Neural progenitor cell (in vitro differentiated cells): ENCODE results near the gene ZNF684. TPM values are rescaled to one million over a fixed set of nuclear protein-coding genes. Genes with fewer than 3 reads are reported as not detected.
A peak's percentile ranks its signal among the peaks of the same experiment; 100 is the strongest.

Source experiments
- DNase-seq: peaks from one replicate; pipeline ENCODE4 v3.0.0-alpha.2; 2016; ENCODE audit warnings: low spot score
- H2AFZ ChIP-seq: fragments of 200-600 bp; sonication (generic); replicated peaks from 2 replicates; pipeline ENCODE4 v1.6.1; 2016; ENCODE audit warnings: antibody characterized with exemption
- H3F3A ChIP-seq: fragments of 200-600 bp; sonication (generic); 2 replicates; pipeline ENCODE4 v1.6.1; 2016; ENCODE audit warnings: antibody characterized with exemption, low read depth
- H3K27ac ChIP-seq: fragments of 200-600 bp; sonication (generic); 2 replicates; pipeline ENCODE4 v1.5.1; 2016; ENCODE audit warnings: mild to moderate bottlenecking
- H3K27me3 ChIP-seq: fragments of 200-600 bp; sonication (generic); 2 replicates; pipeline ENCODE4 v1.6.1; 2016; ENCODE audit warnings: mild to moderate bottlenecking, moderate library complexity
- H3K36me3 ChIP-seq: fragments of 200-600 bp; sonication (generic); 2 replicates; pipeline ENCODE4 v1.5.1; 2016
- H3K4me1 ChIP-seq: fragments of 200-600 bp; sonication (generic); 2 replicates; pipeline ENCODE4 v1.6.1; 2016; ENCODE audit warnings: mixed run types
- H3K4me2 ChIP-seq: fragments of 200-600 bp; sonication (generic); 2 replicates; pipeline ENCODE4 v1.6.1; 2016
- H3K4me3 ChIP-seq: fragments of 200-600 bp; sonication (generic); 2 replicates; pipeline ENCODE4 v1.5.1; 2016
- H3K79me2 ChIP-seq: fragments of 200-600 bp; sonication (generic); 2 replicates; pipeline ENCODE4 v1.6.1; 2016; ENCODE audit warnings: low read depth
- H3K9ac ChIP-seq: fragments of 200-600 bp; sonication (generic); 2 replicates; pipeline ENCODE4 v1.6.1; 2016
- H3K9me3 ChIP-seq: fragments of 200-600 bp; sonication (generic); 2 replicates; pipeline ENCODE4 v1.5.1; 2016; ENCODE audit warnings: low read depth
- H4K20me1 ChIP-seq: fragments of 200-600 bp; sonication (generic); 2 replicates; pipeline ENCODE4 v1.6.1; 2016; ENCODE audit warnings: low read depth
- H3K27ac Mint-ChIP-seq: 3 replicates; pipeline ENCODE4 v1.8.0; 2021; ENCODE audit warnings: mixed read lengths
- H3K27me3 Mint-ChIP-seq: 2 replicates; pipeline ENCODE4 v1.8.0; 2022; ENCODE audit warnings: low read depth, mild to moderate bottlenecking, inconsistent platforms, moderate library complexity, mixed read lengths; ENCODE audit not compliant: insufficient read depth
- H3K36me3 Mint-ChIP-seq: 3 replicates; pipeline ENCODE4 v1.8.0; 2021; ENCODE audit warnings: mixed read lengths
- H3K4me1 Mint-ChIP-seq: 3 replicates; pipeline ENCODE4 v1.8.0; 2021; ENCODE audit warnings: mixed read lengths
- H3K4me3 Mint-ChIP-seq: 3 replicates; pipeline ENCODE4 v1.8.0; 2021; ENCODE audit warnings: mild to moderate bottlenecking, moderate library complexity, mixed read lengths
- H3K9me3 Mint-ChIP-seq: 3 replicates; pipeline ENCODE4 v1.8.0; 2020; ENCODE audit warnings: mixed read lengths
- EZH2 ChIP-seq: fragments of 200-600 bp; sonication (generic); IDR thresholded peaks from 2 replicates; pipeline ENCODE4 v1.6.1; 2017; ENCODE audit warnings: antibody characterized with exemption, mild to moderate bottlenecking, moderate library complexity
- EZH2phosphoT487 ChIP-seq: fragments of 200-600 bp; sonication (generic); IDR thresholded peaks from 2 replicates; pipeline ENCODE4 v1.6.1; 2017; ENCODE audit warnings: antibody characterized with exemption
- total RNA-seq: library from RNA; depleted of rRNA; stranded (reverse); fragments of >200 nt; gene quantifications from 2 replicates; pipeline ENCODE4 v1.2.3, GENCODE V29; 2015; ENCODE audit warnings: low replicate concordance
- TF ChIP-seq, protein P1 (sequence below): fragments of 200-600 bp; sonication (generic); IDR thresholded peaks from 2 replicates; pipeline ENCODE4 v1.5.1; 2017; ENCODE audit warnings: antibody characterized with exemption, mild to moderate bottlenecking

The ZNF684 gene
- total RNA-seq, 1 donor from 2014 or later: 7.6 TPM

DNA sequence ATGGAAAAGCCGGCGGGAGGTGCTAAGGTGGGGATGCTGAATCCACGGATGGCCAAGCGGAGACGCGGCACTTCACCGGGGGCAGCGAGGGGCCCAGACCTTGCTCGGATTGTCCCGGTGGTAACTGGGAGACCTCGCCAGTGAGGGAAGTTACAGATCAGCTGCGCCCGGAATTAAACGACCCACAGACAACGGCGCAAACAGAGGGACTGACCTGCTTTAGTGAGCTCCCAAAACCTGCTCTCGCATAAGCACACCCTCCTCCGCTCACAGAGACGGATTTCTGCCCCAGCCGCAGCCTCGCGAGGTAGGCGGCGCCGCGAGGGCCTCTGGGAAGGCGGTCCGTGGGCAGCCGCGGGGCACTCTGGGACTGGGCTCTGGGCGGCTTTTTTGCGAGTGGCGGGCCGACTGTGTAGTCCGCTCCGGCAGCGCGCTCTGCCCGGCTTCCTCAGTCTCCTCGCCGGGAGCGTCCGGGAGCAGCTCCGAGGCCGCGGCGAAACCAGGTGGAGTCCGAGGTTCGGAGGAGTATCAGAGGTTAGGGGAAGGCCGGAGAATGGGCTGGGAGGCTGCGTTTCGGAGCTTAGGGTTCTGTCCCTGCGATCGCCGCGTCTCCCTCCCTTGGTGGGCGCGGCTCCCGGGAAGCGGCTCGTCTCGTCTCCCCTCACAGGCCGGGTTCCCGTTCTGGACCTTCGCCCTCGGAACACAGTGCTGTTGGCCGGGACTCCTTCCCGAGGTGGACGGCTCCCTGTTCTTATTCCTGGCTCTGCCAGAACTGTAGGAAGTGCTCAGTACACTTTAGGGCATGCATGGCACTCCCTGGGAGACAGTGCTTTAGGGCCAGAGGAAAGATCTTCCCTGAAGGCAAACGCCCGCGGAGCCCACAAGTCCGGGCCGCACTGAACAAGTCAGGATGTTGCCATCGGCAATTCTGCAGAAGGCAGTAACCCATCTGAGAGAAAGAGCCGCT lies 22.8 kb upstream of the ZNF684 start, which contains the start of gene EXO5:
Gene EXO5 (plus strand): TSS at position 393 of the 967 bp plus-strand sequence. CDS start 5,778 bp downstream, outside the sequence.
- Histone ChIP-seq H3F3A (no peaks in the 10 kb centered on the region), H3K79me2 (peaks cover 3% of the 10 kb centered on the region), H3K27me3 (peaks cover 7% of the 10 kb centered on the region), H3K36me3 (peaks cover 3% of the 10 kb centered on the region), H2AFZ (peak within 1 kb of the TSS; percentile 95), H4K20me1 (no peaks in the 10 kb centered on the region), H3K4me3 (peak within 1 kb of the TSS; percentile 51), H3K27ac (no peak within 1 kb of the TSS), H3K9me3 (peaks cover 6% of the 10 kb centered on the region), H3K4me2 (peak within 1 kb of the TSS; percentile 78), H3K4me1 (peaks cover 5% of the 10 kb centered on the region), H3K9ac (peak within 1 kb of the TSS; percentile 18)
- peak; percentile 57 for DNase-seq
- no peak for TF ChIP-seq EZH2phosphoT487
- no peak for TF ChIP-seq EZH2
- TF ChIP-seq, protein P1, sequence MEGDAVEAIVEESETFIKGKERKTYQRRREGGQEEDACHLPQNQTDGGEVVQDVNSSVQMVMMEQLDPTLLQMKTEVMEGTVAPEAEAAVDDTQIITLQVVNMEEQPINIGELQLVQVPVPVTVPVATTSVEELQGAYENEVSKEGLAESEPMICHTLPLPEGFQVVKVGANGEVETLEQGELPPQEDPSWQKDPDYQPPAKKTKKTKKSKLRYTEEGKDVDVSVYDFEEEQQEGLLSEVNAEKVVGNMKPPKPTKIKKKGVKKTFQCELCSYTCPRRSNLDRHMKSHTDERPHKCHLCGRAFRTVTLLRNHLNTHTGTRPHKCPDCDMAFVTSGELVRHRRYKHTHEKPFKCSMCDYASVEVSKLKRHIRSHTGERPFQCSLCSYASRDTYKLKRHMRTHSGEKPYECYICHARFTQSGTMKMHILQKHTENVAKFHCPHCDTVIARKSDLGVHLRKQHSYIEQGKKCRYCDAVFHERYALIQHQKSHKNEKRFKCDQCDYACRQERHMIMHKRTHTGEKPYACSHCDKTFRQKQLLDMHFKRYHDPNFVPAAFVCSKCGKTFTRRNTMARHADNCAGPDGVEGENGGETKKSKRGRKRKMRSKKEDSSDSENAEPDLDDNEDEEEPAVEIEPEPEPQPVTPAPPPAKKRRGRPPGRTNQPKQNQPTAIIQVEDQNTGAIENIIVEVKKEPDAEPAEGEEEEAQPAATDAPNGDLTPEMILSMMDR: no peak
- Mint-ChIP-seq H3K27ac (peak within 1 kb of the TSS; percentile 67), H3K36me3 (peaks cover 27% of the 10 kb centered on the region), H3K4me3 (peak within 1 kb of the TSS; percentile 88), H3K9me3 (peaks cover 60% of the 10 kb centered on the region), H3K4me1 (peaks cover 7% of the 10 kb centered on the region), H3K27me3 (peaks cover 10% of the 10 kb centered on the region)

DNA sequence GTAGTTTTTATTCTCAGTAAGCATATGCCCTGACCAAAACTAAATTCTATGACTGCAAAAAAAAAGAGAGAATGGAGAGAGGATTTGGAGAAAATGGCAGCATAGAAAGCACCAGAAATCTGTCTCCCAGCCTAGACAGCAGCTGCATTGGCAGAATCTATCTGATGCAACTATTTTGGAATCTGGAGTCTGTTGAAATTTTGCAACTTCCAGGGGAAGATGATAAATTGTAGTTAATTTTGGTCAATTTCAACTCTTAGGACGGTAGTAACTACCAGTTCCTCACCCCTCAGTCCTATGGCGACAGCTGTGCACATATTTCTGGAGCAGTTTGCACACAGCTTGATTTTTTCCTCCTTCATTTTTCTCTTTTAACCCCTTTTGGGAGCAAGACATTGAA lies 11.9 kb upstream of the ZNF684 start:
- H3K36me3 ChIP-seq: peaks cover 10% of the 10 kb centered on the region
- TF ChIP-seq, protein P1: no peak
- no peak for TF ChIP-seq EZH2phosphoT487
- no peak for TF ChIP-seq EZH2
- DNase-seq: no peak
- peaks cover 12% of the 10 kb centered on the region for H3K9me3 ChIP-seq
- no peak overlapping the region for H3K4me2 ChIP-seq
- no peaks in the 10 kb centered on the region for H3K4me1 ChIP-seq
- no peak overlapping the region for H3K4me3 ChIP-seq
- Mint-ChIP-seq H3K27me3 (peaks cover 3% of the 10 kb centered on the region), H3K4me1 (no peaks in the 10 kb centered on the region), H3K9me3 (peaks cover 73% of the 10 kb centered on the region), H3K27ac (no peak overlapping the region), H3K36me3 (peaks cover 29% of the 10 kb centered on the region), H3K4me3 (no peak overlapping the region)
- H4K20me1 ChIP-seq: no peaks in the 10 kb centered on the region
- no peaks in the 10 kb centered on the region for H3F3A ChIP-seq
- H3K27me3 ChIP-seq: no peaks in the 10 kb centered on the region
- H3K27ac ChIP-seq: no peak overlapping the region
- no peak overlapping the region for H3K9ac ChIP-seq
- no peaks in the 10 kb centered on the region for H3K79me2 ChIP-seq
- H2AFZ ChIP-seq: no peak overlapping the region

DNA sequence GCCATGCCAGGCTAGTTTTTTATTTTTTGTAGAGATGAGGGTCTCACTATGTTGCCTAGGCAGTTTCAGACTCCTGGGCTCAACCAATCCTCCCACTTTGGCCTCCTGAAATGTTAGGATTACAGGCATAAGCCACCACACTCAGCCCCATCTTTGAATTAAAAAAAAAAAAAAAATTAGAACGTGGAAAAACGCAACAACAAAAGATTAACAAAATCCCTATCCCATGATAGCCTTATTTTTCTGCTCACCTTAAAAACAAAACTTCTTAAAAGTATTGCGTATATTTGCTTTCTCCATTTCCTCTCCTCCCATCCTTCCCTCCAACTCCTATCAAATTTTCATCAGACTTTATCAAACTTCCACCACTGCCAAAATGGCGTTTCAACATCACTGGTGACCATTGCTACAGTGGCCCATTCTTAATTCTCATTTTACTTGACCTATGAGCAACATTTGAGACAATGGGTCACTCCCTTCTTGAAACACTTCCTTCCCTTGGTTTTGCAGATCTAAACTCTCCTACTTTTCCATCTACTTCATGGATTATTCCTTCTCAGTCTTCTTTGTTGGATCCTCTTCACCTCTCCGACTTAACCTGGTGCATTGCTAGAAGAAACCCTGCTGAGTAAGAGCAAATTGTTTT lies 579 bp upstream of the ZNF684 start:
- peak overlapping the region; percentile 98 for H3K4me3 Mint-ChIP-seq
- H3K4me1 Mint-ChIP-seq: peaks cover 14% of the 10 kb centered on the region
- peaks cover 2% of the 10 kb centered on the region for H3K9me3 ChIP-seq
- DNase-seq: no peak
- H3K4me1 ChIP-seq: peaks cover 3% of the 10 kb centered on the region
- H2AFZ ChIP-seq: peak overlapping the region; percentile 93
- no peaks in the 10 kb centered on the region for H3K27me3 ChIP-seq
- no peaks in the 10 kb centered on the region for H3K36me3 ChIP-seq
- no peaks in the 10 kb centered on the region for H4K20me1 ChIP-seq
- H3K9me3 Mint-ChIP-seq: peaks cover 15% of the 10 kb centered on the region
- no peak for TF ChIP-seq EZH2phosphoT487
- TF ChIP-seq EZH2: no peak
- TF ChIP-seq, protein P1: no peak
- H3K4me3 ChIP-seq: peak overlapping the region; percentile 79
- no peaks in the 10 kb centered on the region for H3K27me3 Mint-ChIP-seq
- H3K4me2 ChIP-seq: peak overlapping the region; percentile 82
- H3F3A ChIP-seq: no peaks in the 10 kb centered on the region
- H3K27ac ChIP-seq: no peak overlapping the region
- peaks cover 7% of the 10 kb centered on the region for H3K36me3 Mint-ChIP-seq
- no peaks in the 10 kb centered on the region for H3K79me2 ChIP-seq
- H3K9ac ChIP-seq: peak overlapping the region; percentile 56
- H3K27ac Mint-ChIP-seq: peak overlapping the region; percentile 38
